Vagina (tissue), 2 donors: ENCODE measurements around the gene DHX29. TPM values are rescaled to one million over a fixed set of nuclear protein-coding genes. Genes with fewer than 3 reads are reported as not detected.

Experiments used
- DNase-seq, 2 donors: peaks; one replicate each; pipeline ENCODE4 v3.0.0-alpha.2; 2017; ENCODE audit errors: extremely low spot score in 2 of 2
- H3K27ac ChIP-seq: fragments of 200-600 bp; sonication (generic); one replicate; pipeline ENCODE4 v1.5.1; 2019
- H3K27me3 ChIP-seq: fragments of 200-600 bp; sonication (generic); one replicate; pipeline ENCODE4 v1.5.1; 2019
- H3K36me3 ChIP-seq, 2 donors: fragments of 200-600 bp; sonication (generic); one replicate each; pipeline ENCODE4 v1.5.1; 2017 to 2019
- H3K4me1 ChIP-seq: fragments of 200-600 bp; sonication (generic); one replicate; pipeline ENCODE4 v1.5.1; 2019
- H3K4me3 ChIP-seq, 2 donors: fragments of 200-600 bp; sonication (generic); 1 replicate in 1 of 2; 2 replicates in 1 of 2; pipeline ENCODE4 v1.5.1; 2016 to 2019
- H3K9me3 ChIP-seq: fragments of 200-600 bp; sonication (generic); one replicate; pipeline ENCODE4 v1.5.1; 2019
- POLR2A ChIP-seq, 2 donors: fragments of 450-650 bp; IDR thresholded peaks; one replicate each; pipeline ENCODE4 v1.6.1; 2017; ENCODE audit warnings: antibody characterized with exemption in 2 of 2, mild to moderate bottlenecking in 2 of 2, moderate library complexity in 2 of 2
- POLR2AphosphoS5 ChIP-seq, 2 donors: sonication (generic); formaldehyde crosslinking; IDR thresholded peaks; one replicate each; pipeline ENCODE4 v1.9.0; 2017; ENCODE audit warnings: antibody characterized with exemption in 2 of 2, mild to moderate bottlenecking in 2 of 2, low read depth in 1 of 2; ENCODE audit not compliant: insufficient read depth in 1 of 2
- intact Hi-C: fragments of 100-400 bp; cut with DNase I; formaldehyde crosslinking; loops from one replicate; pipeline ENCODE4 v1.15.1; 2023
- total RNA-seq: library from RNA; depleted of rRNA; stranded (reverse); fragments of >200 nt; gene quantifications from one replicate; pipeline ENCODE4 v1.2.3, GENCODE V29; 2016
- TF ChIP-seq, protein P1 (sequence below), 3 experiments: fragments of 450-650 bp in 2 of 3; fragments of 200-600 bp in 1 of 3; sonication (generic) in 1 of 3; IDR thresholded peaks; one replicate each; pipeline ENCODE4 v1.5.1; 2017 to 2019; ENCODE audit warnings: antibody characterized with exemption in 3 of 3, mild to moderate bottlenecking in 2 of 3, moderate library complexity in 2 of 3

Gene DHX29
- total RNA-seq, 1 donor from 2014 or later, result 19.2 TPM

DNA sequence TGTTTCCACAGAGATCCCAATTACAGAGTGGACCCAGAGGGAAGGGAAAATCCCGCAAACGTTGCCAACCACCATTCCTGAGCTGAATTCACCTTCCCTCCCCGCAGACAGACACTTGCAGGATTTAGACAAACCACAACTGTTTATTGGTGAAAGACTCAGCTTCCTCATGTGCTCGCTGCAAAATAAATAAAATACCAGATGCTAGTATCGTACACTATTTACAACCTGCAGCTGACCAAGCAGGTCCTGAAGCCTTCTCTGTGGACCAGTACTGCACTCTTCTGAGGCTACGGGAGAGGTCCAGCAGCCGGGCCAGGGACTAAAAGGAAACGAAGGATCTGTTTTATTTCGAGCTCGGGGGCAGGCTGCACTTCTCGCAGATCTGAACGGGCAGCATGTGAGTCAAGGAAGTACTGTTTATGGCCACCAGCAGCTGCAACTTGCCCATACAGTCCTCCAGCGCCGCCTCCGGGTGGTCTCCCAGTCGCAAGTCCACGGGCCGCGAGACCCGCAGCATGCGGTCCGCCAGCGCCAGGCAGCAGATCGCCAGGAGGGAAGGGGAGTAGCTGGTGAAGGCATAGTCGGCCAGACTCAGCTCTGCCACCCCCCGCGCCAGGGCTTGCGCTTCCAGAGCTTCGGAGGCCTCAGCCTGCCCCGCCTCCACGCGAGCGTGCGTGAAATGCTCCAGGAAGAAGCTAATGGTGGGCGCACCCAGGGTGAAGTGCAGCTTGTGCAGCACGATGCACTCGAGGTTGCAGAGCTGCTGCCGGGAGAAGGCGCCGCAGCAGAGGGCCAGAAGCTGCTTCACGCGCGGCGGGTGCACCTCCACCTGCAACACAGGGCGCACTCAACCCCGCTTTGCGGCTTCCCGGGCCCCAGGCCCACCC lies 76.2 kb downstream of the DHX29 start:
- Histone ChIP-seq H3K9me3 (no peaks in the 10 kb centered on the region), H3K36me3 (no peaks in the 10 kb centered on the region), H3K4me3 (peak overlapping the region; percentile 58), H3K27ac (no peak overlapping the region), H3K27me3 (peaks cover 28% of the 10 kb centered on the region), H3K4me1 (peaks cover 58% of the 10 kb centered on the region)
- intact Hi-C loops, result no loop called here
- DNase-seq, result no peak
- TF ChIP-seq, protein P1, sequence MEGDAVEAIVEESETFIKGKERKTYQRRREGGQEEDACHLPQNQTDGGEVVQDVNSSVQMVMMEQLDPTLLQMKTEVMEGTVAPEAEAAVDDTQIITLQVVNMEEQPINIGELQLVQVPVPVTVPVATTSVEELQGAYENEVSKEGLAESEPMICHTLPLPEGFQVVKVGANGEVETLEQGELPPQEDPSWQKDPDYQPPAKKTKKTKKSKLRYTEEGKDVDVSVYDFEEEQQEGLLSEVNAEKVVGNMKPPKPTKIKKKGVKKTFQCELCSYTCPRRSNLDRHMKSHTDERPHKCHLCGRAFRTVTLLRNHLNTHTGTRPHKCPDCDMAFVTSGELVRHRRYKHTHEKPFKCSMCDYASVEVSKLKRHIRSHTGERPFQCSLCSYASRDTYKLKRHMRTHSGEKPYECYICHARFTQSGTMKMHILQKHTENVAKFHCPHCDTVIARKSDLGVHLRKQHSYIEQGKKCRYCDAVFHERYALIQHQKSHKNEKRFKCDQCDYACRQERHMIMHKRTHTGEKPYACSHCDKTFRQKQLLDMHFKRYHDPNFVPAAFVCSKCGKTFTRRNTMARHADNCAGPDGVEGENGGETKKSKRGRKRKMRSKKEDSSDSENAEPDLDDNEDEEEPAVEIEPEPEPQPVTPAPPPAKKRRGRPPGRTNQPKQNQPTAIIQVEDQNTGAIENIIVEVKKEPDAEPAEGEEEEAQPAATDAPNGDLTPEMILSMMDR (IDR thresholded peaks at IDR 0.05), result no peak
- TF ChIP-seq POLR2A (IDR thresholded peaks at IDR 0.05), result no peak
- TF ChIP-seq POLR2AphosphoS5 (IDR thresholded peaks at IDR 0.05; ENCODE audit: insufficient read depth in 1 of 2, low read depth in 1 of 2), result no peak

DNA sequence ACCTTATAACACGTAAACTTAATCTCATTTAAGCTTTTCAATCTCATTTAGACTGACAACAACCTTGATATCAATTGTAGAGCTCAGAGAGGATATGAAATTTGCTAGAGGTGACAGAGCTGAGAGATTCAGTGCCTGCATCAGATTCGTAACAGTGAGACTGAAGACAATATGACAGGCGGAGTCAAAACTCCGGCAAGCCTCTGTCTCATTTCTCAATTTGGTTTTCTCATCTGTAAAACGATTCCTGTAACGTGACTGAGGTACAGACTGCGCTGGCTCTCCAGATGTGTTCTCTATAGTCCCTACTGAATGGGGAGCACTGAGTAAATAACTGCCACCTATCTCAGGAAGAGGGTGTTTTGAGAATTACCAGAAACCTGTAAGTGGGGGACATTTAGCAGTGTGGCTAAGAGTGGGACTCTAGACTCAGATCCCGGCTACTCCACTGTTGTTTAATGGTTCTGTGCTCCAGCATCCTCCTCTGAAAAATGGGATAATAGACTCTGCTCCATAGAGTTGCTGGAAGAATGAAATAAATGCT lies 77.3 kb downstream of the DHX29 start:
- intact Hi-C loops, result no loop called here
- peaks cover 60% of the 10 kb centered on the region for H3K4me1 ChIP-seq
- H3K27me3 ChIP-seq, result peaks cover 28% of the 10 kb centered on the region
- no peak overlapping the region for H3K4me3 ChIP-seq
- H3K9me3 ChIP-seq, result no peaks in the 10 kb centered on the region
- H3K36me3 ChIP-seq, result no peaks in the 10 kb centered on the region
- H3K27ac ChIP-seq, result no peak overlapping the region
- DNase-seq, result no peak
- TF ChIP-seq POLR2A (IDR thresholded peaks at IDR 0.05) (no peak), POLR2AphosphoS5 (IDR thresholded peaks at IDR 0.05; ENCODE audit: insufficient read depth in 1 of 2, low read depth in 1 of 2) (no peak)
- TF ChIP-seq, protein P1 (IDR thresholded peaks at IDR 0.05), result no peak

GRCh38 chr5:55227664-55228430 lies 79.6 kb downstream of the DHX29 start:
- Histone ChIP-seq H3K4me3 (peak overlapping the region; percentile 27 to 41), H3K9me3 (no peaks in the 10 kb centered on the region), H3K36me3 (no peaks in the 10 kb centered on the region), H3K27me3 (peaks cover 25% of the 10 kb centered on the region), H3K4me1 (peaks cover 48% of the 10 kb centered on the region), H3K27ac (no peak overlapping the region)
- intact Hi-C loops, result no loop called here
- no peak for DNase-seq
- no peak for TF ChIP-seq POLR2A (IDR thresholded peaks at IDR 0.05)
- TF ChIP-seq, protein P1 (IDR thresholded peaks at IDR 0.05), result no peak
- TF ChIP-seq POLR2AphosphoS5 (IDR thresholded peaks at IDR 0.05; ENCODE audit: insufficient read depth in 1 of 2, low read depth in 1 of 2), result no peak

DNA sequence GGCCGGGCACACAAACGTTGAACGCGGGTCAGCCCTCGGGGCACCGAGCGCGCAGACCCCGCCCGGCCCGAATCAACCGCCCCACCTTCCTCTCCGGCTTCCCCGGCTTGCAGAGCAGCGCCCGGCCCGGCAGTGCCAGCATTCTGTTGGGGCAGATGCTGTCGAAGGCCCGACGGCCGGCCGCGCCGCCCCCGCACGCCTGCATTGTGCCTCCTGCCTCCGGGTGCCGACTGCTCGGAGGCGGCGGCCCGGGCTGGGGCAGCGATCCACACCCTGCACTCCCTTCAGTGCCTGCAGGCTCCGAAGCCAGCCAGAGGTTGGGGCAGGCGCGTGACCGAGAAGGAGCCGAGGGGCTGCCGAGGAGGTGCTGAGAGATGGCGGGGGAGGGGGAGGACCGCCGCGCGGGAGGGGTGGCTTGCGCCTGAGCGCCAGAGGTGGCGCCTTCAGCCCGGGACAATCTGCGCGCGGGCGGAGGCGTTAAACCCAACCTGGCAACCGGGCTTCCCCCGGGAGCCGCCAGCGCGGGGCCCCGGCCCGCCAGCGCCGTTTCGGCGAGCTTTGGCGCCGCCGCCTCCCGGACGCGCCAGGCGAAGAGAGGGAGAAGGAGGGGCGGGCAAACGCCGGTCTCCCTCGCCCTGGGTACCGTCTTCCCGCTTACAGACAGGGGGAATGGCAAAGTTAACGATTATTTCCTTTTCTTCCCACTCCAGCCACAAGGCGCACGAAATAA lies 80.4 kb downstream of the DHX29 start, which contains the start of gene MCIDAS:
TSS of gene MCIDAS (minus strand) at position 382 of the 730 bp plus-strand sequence. CDS start at position 205, 177 bp downstream.
- Histone ChIP-seq H3K4me1 (peaks cover 40% of the 10 kb centered on the region), H3K27me3 (peaks cover 17% of the 10 kb centered on the region), H3K9me3 (no peaks in the 10 kb centered on the region), H3K4me3 (peak within 1 kb of the TSS; percentile 27 to 41), H3K27ac (no peak within 1 kb of the TSS), H3K36me3 (no peaks in the 10 kb centered on the region)
- TF ChIP-seq, protein P1 (IDR thresholded peaks at IDR 0.05), result peak in 1 of 3 experiments; percentile 14
- TF ChIP-seq POLR2AphosphoS5 (IDR thresholded peaks at IDR 0.05; ENCODE audit: insufficient read depth in 1 of 2, low read depth in 1 of 2), result no peak
- intact Hi-C loops, result no loop called here
- DNase-seq, result no peak
